ENCODE results near the gene SIDT1. TPM values are rescaled to one million over a fixed set of nuclear protein-coding genes. Genes with fewer than 3 reads are reported as not detected.

Gene SIDT1
- total and polyA plus RNA-seq, 11 donors, result 0.28 to 2.6 (median 0.95) TPM

DNA sequence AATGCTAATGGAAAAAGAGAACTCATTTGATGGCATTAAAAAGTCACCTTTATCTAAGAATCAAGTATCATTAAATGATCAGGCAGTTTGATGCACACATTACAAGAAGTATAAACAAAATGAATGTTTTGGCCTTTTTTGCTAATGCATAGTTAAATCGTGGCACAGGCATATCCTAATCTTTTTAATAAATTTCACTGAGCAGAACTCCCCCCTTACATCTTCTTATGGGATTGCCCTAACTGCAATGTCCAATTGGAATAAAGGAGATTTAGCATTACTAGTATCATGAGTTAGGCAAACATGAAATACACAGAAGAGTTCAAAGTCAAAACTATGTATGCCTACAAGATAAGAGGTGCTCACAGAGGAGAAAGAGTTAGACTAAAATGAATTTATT, 131.4 kb downstream of the SIDT1 start:
- peaks cover 0 to 75% (median 57%) of the 10 kb centered on the region in 9 donors for H3K36me3 ChIP-seq
- no peak overlapping the region for H3K27ac ChIP-seq
- H3K27me3 ChIP-seq, result no peaks in the 10 kb centered on the region
- intact Hi-C loops (cut with DNase I), result no loop called here
- TF ChIP-seq, protein P1, sequence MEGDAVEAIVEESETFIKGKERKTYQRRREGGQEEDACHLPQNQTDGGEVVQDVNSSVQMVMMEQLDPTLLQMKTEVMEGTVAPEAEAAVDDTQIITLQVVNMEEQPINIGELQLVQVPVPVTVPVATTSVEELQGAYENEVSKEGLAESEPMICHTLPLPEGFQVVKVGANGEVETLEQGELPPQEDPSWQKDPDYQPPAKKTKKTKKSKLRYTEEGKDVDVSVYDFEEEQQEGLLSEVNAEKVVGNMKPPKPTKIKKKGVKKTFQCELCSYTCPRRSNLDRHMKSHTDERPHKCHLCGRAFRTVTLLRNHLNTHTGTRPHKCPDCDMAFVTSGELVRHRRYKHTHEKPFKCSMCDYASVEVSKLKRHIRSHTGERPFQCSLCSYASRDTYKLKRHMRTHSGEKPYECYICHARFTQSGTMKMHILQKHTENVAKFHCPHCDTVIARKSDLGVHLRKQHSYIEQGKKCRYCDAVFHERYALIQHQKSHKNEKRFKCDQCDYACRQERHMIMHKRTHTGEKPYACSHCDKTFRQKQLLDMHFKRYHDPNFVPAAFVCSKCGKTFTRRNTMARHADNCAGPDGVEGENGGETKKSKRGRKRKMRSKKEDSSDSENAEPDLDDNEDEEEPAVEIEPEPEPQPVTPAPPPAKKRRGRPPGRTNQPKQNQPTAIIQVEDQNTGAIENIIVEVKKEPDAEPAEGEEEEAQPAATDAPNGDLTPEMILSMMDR (IDR thresholded peaks at IDR 0.05), result no peak
- no peak for TF ChIP-seq POLR2A (IDR thresholded peaks at IDR 0.05)
- peaks cover 0 to 18% (median 2%) of the 10 kb centered on the region in 12 donors for H3K4me1 ChIP-seq
- DNase-seq (no peak), ATAC-seq (no peak)
- no peaks in the 10 kb centered on the region for H3K9me3 ChIP-seq
- no peak overlapping the region for H3K4me3 ChIP-seq
- 80 to 93% (median 87%) methylated on average over 1 of the region's 1 CpG for WGBS, 4 donors

DNA sequence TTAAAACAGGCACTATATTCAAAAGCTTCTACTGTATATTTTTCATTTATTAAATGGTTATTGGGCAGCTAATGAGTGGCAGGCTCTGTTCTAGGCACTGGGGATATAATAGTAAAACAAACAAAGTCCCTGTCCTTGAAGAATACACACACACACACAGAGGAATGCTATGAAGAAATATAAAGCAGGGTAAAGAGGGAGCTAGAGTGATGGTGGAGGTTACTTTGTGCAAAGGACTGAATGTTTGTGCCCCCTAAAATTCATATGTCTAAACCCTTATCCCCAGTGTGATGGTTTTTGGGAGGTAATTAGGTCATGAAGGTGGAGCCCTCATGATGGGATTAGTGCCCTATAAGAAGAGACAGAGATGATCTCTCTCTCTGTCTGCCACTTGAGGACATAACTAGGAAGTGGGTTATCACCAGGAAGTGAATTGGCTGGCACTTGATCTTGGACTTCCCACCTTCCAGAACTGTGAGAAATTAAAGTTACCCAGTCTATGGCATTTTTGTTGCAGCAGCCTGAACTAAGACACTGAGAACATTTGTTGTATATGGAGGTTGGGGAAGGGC, 132.3 kb downstream of the SIDT1 start:
- peaks cover 0 to 69% (median 48%) of the 10 kb centered on the region in 9 donors for H3K36me3 ChIP-seq
- peaks cover 0 to 11% (median 2%) of the 10 kb centered on the region in 12 donors for H3K4me1 ChIP-seq
- no peaks in the 10 kb centered on the region for H3K9me3 ChIP-seq
- H3K27ac ChIP-seq, result no peak overlapping the region
- ATAC-seq (no peak), DNase-seq (no peak)
- H3K4me3 ChIP-seq, result no peak overlapping the region
- no peak for TF ChIP-seq POLR2A (IDR thresholded peaks at IDR 0.05)
- TF ChIP-seq, protein P1 (IDR thresholded peaks at IDR 0.05), result no peak
- no peaks in the 10 kb centered on the region for H3K27me3 ChIP-seq
- intact Hi-C loops (cut with DNase I), result no loop called here

DNA sequence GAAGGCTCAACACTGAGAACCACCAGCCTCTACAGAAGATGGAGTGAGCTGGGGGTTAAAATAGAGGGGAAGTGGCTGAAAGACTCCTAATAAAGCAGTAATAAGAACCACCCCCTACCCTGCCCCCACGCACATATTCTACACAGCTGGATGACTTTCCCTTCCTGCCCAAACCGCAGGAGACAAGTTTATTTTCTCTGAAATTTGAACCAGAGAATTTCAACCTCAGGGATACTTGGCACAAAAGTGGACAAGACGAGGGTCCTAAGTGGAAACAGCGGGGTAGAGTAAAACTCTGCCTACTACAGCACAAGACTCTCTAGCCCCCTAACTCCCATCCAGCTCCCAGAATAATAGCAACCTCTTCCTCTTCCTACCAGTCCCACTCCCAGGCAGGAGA, 135.7 kb downstream of the SIDT1 start:
- H3K27me3 ChIP-seq, result no peaks in the 10 kb centered on the region
- ATAC-seq (no peak), DNase-seq (no peak)
- 54 to 68% (median 64%) methylated on average over 4 of the region's 4 CpGs for WGBS, 4 donors
- intact Hi-C loops (cut with DNase I), result no loop called here
- no peak overlapping the region for H3K27ac ChIP-seq
- H3K4me1 ChIP-seq, result peaks cover 0 to 10% (median 0%) of the 10 kb centered on the region in 12 donors
- H3K36me3 ChIP-seq, result peaks cover 0 to 58% (median 32%) of the 10 kb centered on the region in 9 donors
- no peaks in the 10 kb centered on the region for H3K9me3 ChIP-seq
- TF ChIP-seq, protein P1 (IDR thresholded peaks at IDR 0.05), result no peak
- TF ChIP-seq POLR2A (IDR thresholded peaks at IDR 0.05), result no peak
- H3K4me3 ChIP-seq, result no peak overlapping the region

DNA sequence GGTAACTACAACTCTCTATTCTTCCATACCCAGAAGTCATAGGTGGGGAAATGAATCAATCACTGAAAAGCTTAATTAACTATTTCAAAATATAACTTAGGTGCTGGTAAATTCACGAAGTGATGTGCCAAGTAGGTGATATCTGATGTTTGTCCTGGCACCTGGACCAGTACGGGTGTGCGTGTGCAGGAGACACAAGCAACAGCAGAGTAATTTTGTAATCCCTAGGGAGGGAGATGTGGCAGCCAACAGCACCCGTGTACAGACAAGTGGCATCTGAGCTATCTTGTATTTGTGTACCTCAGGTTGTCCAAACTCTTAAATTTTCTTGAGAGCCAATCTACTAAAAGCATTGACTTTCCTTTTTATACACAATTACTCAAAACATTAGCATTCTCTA, 141.2 kb downstream of the SIDT1 start:
- intact Hi-C loops (cut with DNase I), result no loop called here
- TF ChIP-seq POLR2A (IDR thresholded peaks at IDR 0.05), result no peak
- TF ChIP-seq, protein P1 (IDR thresholded peaks at IDR 0.05), result no peak
- ATAC-seq (no peak), DNase-seq (no peak)
- H3K9me3 ChIP-seq, result no peaks in the 10 kb centered on the region
- H3K4me1 ChIP-seq, result no peaks in the 10 kb centered on the region
- WGBS, 4 donors, result 72 to 82% (median 79%) methylated on average over 4 of the region's 4 CpGs
- H3K27me3 ChIP-seq, result no peaks in the 10 kb centered on the region
- H3K36me3 ChIP-seq, result peaks cover 0 to 65% (median 48%) of the 10 kb centered on the region in 9 donors
- no peak overlapping the region for H3K27ac ChIP-seq
- no peak overlapping the region for H3K4me3 ChIP-seq

Data from heart left ventricle (tissue), 16 donors.